Testis (tissue), 3 donors: Measurements from ENCODE around the gene IMP3. TPM values are rescaled to one million over a fixed set of nuclear protein-coding genes. Genes with fewer than 3 reads are reported as not detected.

ENCODE experiments used
- DNase-seq: peaks from one replicate; pipeline ENCODE4 v3.0.0-alpha.2; 2019
- H3K27ac ChIP-seq, 2 donors: fragments of 200-600 bp; sonication (generic); one replicate each; pipeline ENCODE4 v1.5.1; 2019
- H3K27me3 ChIP-seq: fragments of 200-600 bp; sonication (generic); one replicate; pipeline ENCODE4 v1.5.1; 2019
- H3K36me3 ChIP-seq: fragments of 200-600 bp; sonication (generic); one replicate; pipeline ENCODE4 v1.5.1; 2017; ENCODE audit warnings: low read depth; ENCODE audit errors: missing control alignments
- H3K4me1 ChIP-seq: fragments of 200-600 bp; sonication (generic); one replicate; pipeline ENCODE4 v1.5.1; 2019
- H3K4me3 ChIP-seq, 2 donors: fragments of 200-600 bp; sonication (generic); one replicate each; pipeline ENCODE4 v1.5.1; 2017 to 2019
- H3K9me3 ChIP-seq: fragments of 200-600 bp; sonication (generic); one replicate; pipeline ENCODE4 v1.5.1; 2017
- POLR2A ChIP-seq: fragments of 450-650 bp; IDR thresholded peaks from one replicate; pipeline ENCODE4 v1.6.1; 2017; ENCODE audit warnings: antibody characterized with exemption, mild to moderate bottlenecking, moderate library complexity
- WGBS, 2 donors: methylation state at CpG; one replicate each; pipeline ENCODE4 v1.1.5; 2018; 5-methylcytosine and 5-hydroxymethylcytosine counted together
- intact Hi-C: fragments of 100-400 bp; cut with DNase I; formaldehyde crosslinking; loops from one replicate; pipeline ENCODE4 v1.15.1; 2023; ENCODE audit warnings: low total_unique reads
- polyA plus RNA-seq: library from polyadenylated mRNA; stranded (reverse); fragments of 350-450 nt; fragmentation: Illumina TruSeq; extraction: RNeasy Lipid Tissue Mini Kit (QIAGEN cat#74804); gene quantifications from one replicate; pipeline ENCODE4 v1.2.3, GENCODE V29; 2014; ENCODE audit warnings: low read depth, low replicate concordance; ENCODE audit not compliant: insufficient read depth
- total RNA-seq, 2 donors: library from RNA; depleted of rRNA; stranded (reverse); fragments of >200 nt; gene quantifications; one replicate each; pipeline ENCODE4 v1.2.3, GENCODE V29; 2016
- TF ChIP-seq, protein P1 (sequence below), 3 experiments: fragments of 450-650 bp in 2 of 3; fragments of 200-600 bp in 1 of 3; sonication (generic) in 1 of 3; IDR thresholded peaks; one replicate each; pipeline ENCODE4 v1.5.1; 2016 to 2019; ENCODE audit warnings: antibody characterized with exemption in 3 of 3, mild to moderate bottlenecking in 2 of 3, moderate library complexity in 1 of 3

The IMP3 gene
- total and polyA plus RNA-seq, 3 donors from 2014 or later: 32.6 to 111 (median 87.5) TPM

- Histone ChIP-seq H3K27ac (no peak overlapping the region), H3K9me3 (no peaks in the 10 kb centered on the region), H3K27me3 (no peaks in the 10 kb centered on the region), H3K4me1 (peaks cover 40% of the 10 kb centered on the region), H3K4me3 (no peak overlapping the region), H3K36me3 (no peaks in the 10 kb centered on the region)
- no peak for DNase-seq
- intact Hi-C loops: no loop called here
- TF ChIP-seq, protein P1, sequence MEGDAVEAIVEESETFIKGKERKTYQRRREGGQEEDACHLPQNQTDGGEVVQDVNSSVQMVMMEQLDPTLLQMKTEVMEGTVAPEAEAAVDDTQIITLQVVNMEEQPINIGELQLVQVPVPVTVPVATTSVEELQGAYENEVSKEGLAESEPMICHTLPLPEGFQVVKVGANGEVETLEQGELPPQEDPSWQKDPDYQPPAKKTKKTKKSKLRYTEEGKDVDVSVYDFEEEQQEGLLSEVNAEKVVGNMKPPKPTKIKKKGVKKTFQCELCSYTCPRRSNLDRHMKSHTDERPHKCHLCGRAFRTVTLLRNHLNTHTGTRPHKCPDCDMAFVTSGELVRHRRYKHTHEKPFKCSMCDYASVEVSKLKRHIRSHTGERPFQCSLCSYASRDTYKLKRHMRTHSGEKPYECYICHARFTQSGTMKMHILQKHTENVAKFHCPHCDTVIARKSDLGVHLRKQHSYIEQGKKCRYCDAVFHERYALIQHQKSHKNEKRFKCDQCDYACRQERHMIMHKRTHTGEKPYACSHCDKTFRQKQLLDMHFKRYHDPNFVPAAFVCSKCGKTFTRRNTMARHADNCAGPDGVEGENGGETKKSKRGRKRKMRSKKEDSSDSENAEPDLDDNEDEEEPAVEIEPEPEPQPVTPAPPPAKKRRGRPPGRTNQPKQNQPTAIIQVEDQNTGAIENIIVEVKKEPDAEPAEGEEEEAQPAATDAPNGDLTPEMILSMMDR (IDR thresholded peaks at IDR 0.05): no peak
- no peak for TF ChIP-seq POLR2A
- WGBS, 2 donors: 60 to 71% methylated on average over 2 of the region's 2 CpGs
These were observed 12.0 kb upstream of the IMP3 start for GRCh38 chr15:75651810-75652543.

DNA sequence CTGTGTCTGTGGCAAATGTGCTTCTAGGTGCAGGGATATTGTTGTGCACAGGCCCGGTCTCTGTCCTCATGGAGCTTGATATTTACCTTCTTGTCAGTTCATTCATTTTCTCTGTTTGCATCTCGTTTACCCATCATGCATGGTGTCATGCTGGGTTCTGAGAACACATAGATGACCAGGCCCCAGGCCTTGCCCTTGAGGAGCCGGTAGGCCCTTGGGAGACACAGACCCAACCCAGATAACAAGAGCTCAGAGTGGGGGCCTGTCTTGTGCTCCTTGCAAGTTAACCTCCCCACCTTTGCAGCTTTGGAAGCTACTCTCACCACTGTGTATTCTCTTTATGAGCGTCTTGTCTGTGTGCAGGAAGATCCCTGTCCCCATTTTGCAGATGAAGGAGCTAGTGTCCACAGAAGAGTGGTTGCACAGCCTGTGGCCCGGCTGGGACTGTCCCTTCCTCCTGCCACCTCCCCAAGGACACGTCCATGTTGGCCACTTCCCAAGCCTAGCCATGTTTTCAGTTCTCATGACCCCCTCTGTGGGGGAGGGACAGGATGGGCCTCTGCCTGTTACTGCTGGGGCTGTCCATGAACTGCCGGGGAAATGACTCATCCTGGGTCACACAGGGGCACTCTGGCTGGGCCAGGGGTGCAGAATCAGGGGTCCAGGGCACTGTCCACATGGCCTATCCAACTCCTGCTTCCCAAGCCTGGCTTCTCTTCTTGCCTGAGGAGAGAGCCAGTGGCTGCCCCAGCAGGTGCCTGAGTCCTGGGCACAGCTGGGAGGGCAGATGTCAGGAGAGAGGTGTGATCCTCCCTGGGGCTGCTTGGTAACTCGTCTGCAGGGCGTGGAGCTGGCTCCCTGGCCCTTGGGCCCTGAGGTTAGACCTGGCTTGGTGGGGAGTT lies 11.1 kb upstream of the IMP3 start:
- DNase-seq: peak; percentile 51
- H3K9me3 ChIP-seq: no peaks in the 10 kb centered on the region
- H3K27ac ChIP-seq: no peak overlapping the region
- no peaks in the 10 kb centered on the region for H3K27me3 ChIP-seq
- H3K4me1 ChIP-seq: peaks cover 46% of the 10 kb centered on the region
- intact Hi-C loops: no loop called here
- TF ChIP-seq, protein P1 (IDR thresholded peaks at IDR 0.05): no peak
- TF ChIP-seq POLR2A: no peak
- WGBS, 2 donors: 41% methylated on average over 6 to 9 of the region's 9 CpGs
- no peak overlapping the region for H3K4me3 ChIP-seq
- no peaks in the 10 kb centered on the region for H3K36me3 ChIP-seq

DNA sequence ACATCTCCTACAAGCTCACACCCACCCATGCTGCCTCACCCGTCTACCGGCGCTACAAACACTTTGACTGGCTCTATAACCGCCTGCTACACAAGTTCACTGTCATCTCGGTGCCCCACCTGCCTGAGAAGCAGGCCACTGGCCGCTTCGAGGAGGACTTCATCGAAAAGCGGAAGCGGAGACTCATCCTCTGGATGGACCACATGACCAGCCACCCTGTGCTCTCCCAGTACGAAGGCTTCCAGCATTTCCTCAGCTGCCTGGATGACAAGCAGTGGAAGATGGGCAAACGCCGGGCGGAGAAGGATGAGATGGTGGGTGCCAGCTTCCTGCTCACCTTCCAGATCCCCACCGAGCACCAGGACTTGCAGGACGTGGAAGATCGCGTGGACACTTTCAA lies 9.8 kb upstream of the IMP3 start:
- no peaks in the 10 kb centered on the region for H3K27me3 ChIP-seq
- WGBS, 2 donors: 92 to 94% methylated on average over 18 of the region's 18 CpGs
- TF ChIP-seq POLR2A: no peak
- TF ChIP-seq, protein P1 (IDR thresholded peaks at IDR 0.05): no peak
- no peak overlapping the region for H3K4me3 ChIP-seq
- peaks cover 46% of the 10 kb centered on the region for H3K4me1 ChIP-seq
- no peaks in the 10 kb centered on the region for H3K9me3 ChIP-seq
- H3K36me3 ChIP-seq: no peaks in the 10 kb centered on the region
- no peak overlapping the region for H3K27ac ChIP-seq
- no peak for DNase-seq
- intact Hi-C loops: loop anchor here (10.0 kb wide), 1 partner anchor 195 kb away; the partner anchor contains the start of gene SIN3A

DNA sequence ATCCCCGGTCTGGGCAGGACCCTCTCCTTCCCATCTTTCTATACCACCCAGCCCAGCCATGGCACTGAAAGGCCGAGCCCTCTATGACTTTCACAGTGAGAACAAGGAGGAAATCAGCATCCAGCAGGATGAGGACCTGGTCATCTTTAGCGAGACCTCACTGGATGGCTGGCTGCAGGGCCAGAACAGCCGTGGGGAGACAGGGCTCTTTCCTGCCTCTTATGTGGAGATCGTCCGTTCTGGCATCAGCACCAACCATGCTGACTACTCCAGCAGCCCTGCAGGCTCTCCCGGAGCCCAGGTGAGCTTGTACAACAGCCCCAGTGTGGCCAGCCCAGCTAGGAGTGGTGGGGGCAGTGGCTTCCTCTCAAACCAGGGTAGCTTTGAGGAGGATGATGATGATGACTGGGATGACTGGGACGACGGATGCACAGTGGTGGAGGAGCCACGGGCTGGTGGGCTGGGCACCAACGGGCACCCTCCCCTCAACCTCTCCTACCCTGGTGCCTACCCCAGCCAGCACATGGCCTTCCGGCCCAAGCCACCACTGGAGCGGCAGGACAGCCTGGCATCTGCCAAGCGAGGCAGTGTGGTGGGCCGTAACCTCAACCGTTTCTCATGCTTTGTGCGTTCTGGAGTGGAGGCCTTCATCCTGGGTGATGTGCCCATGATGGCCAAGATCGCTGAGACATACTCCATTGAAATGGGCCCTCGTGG lies 9.2 kb upstream of the IMP3 start:
- peaks cover 39% of the 10 kb centered on the region for H3K4me1 ChIP-seq
- 79 to 96% methylated on average over 12 to 19 of the region's 19 CpGs for WGBS, 2 donors
- peak overlapping the region; percentile 74 to 82 for H3K4me3 ChIP-seq
- no peak for DNase-seq
- H3K9me3 ChIP-seq: no peaks in the 10 kb centered on the region
- no peaks in the 10 kb centered on the region for H3K36me3 ChIP-seq
- no peaks in the 10 kb centered on the region for H3K27me3 ChIP-seq
- peak overlapping the region; percentile 71 to 93 for H3K27ac ChIP-seq
- intact Hi-C loops: loop anchor here (10.0 kb wide), 1 partner anchor 194 kb away; the partner anchor contains the start of gene SIN3A
- TF ChIP-seq POLR2A: no peak
- TF ChIP-seq, protein P1 (IDR thresholded peaks at IDR 0.05): no peak
